ENCODE measurements around the gene MAST3.

Gene MAST3

GRCh38 chr19:18065173-18065495 lies 32.4 kb upstream of the MAST3 start:
- Histone ChIP-seq H4K12ac (ENCODE audit: low read depth, low read length) (no peak overlapping the region), H4K8ac (ENCODE audit: low read depth, low read length) (no peak overlapping the region), H3K27me3 (ENCODE audit: insufficient read depth, low read length) (no peaks in the 10 kb centered on the region), H2AFZ (ENCODE audit: insufficient read depth, low read length, poor library complexity) (no peak overlapping the region), H3K18ac (ENCODE audit: low read length) (no peak overlapping the region), H3K4me1 (ENCODE audit: control insufficient read depth in 1 of 2, insufficient read depth in 2 of 2, low read length in 2 of 2) (no peaks in the 10 kb centered on the region), H3K36me3 (ENCODE audit: control insufficient read depth in 1 of 2, insufficient read depth in 2 of 2, low read length in 2 of 2) (no peaks in the 10 kb centered on the region), H3K4ac (ENCODE audit: low read depth, low read length) (no peak overlapping the region), H2BK5ac (ENCODE audit: low read depth, low read length, poor library complexity) (no peak overlapping the region), H3K9ac (ENCODE audit: low read length) (no peak overlapping the region), H3K79me1 (ENCODE audit: low read length) (no peaks in the 10 kb centered on the region), H2BK120ac (ENCODE audit: insufficient read depth, low read length, poor library complexity) (no peak overlapping the region), H2BK12ac (ENCODE audit: low read length) (no peak overlapping the region), H2AK5ac (ENCODE audit: low read length) (no peak overlapping the region), H3K27ac (ENCODE audit: low read depth, low read length) (no peak overlapping the region), H3K79me2 (ENCODE audit: control insufficient read depth, insufficient read depth, low read length, poor library complexity) (no peaks in the 10 kb centered on the region), H4K91ac (ENCODE audit: low read depth, low read length) (no peak overlapping the region), H3K4me3 (ENCODE audit: low read depth, low read length) (no peak overlapping the region), H3K9me3 (ENCODE audit: insufficient read depth, low read depth, low read length) (peaks cover 2% of the 10 kb centered on the region), H3K14ac (ENCODE audit: low read length) (no peak overlapping the region), H3K4me2 (ENCODE audit: low read length) (no peak overlapping the region), H3K23ac (ENCODE audit: low read length) (no peak overlapping the region)
- WGBS (ENCODE audit: extremely low coverage, insufficient coverage, insufficient read length), result no CpG with 5 or more reads among the region's 1 CpG
- no peak for DNase-seq

- peaks cover 2% of the 10 kb centered on the region for H3K9me3 ChIP-seq (ENCODE audit: insufficient read depth, low read depth, low read length)
- no peak overlapping the region for H3K14ac ChIP-seq (ENCODE audit: low read length)
- no peak overlapping the region for H2BK12ac ChIP-seq (ENCODE audit: low read length)
- no peak overlapping the region for H4K91ac ChIP-seq (ENCODE audit: low read depth, low read length)
- H2BK5ac ChIP-seq (ENCODE audit: low read depth, low read length, poor library complexity), result no peak overlapping the region
- H4K12ac ChIP-seq (ENCODE audit: low read depth, low read length), result no peak overlapping the region
- H3K27me3 ChIP-seq (ENCODE audit: insufficient read depth, low read length), result no peaks in the 10 kb centered on the region
- H2BK120ac ChIP-seq (ENCODE audit: insufficient read depth, low read length, poor library complexity), result no peak overlapping the region
- no peak overlapping the region for H3K4ac ChIP-seq (ENCODE audit: low read depth, low read length)
- no peak overlapping the region for H3K9ac ChIP-seq (ENCODE audit: low read length)
- no peaks in the 10 kb centered on the region for H3K79me2 ChIP-seq (ENCODE audit: control insufficient read depth, insufficient read depth, low read length, poor library complexity)
- H3K4me3 ChIP-seq (ENCODE audit: low read depth, low read length), result no peak overlapping the region
- H3K18ac ChIP-seq (ENCODE audit: low read length), result no peak overlapping the region
- no peak overlapping the region for H4K8ac ChIP-seq (ENCODE audit: low read depth, low read length)
- H3K4me2 ChIP-seq (ENCODE audit: low read length), result no peak overlapping the region
- no CpG with 5 or more reads among the region's 5 CpGs for WGBS (ENCODE audit: extremely low coverage, insufficient coverage, insufficient read length)
- H3K79me1 ChIP-seq (ENCODE audit: low read length), result no peaks in the 10 kb centered on the region
- no peak overlapping the region for H2AFZ ChIP-seq (ENCODE audit: insufficient read depth, low read length, poor library complexity)
- no peaks in the 10 kb centered on the region for H3K36me3 ChIP-seq (ENCODE audit: control insufficient read depth in 1 of 2, insufficient read depth in 2 of 2, low read length in 2 of 2)
- DNase-seq, result no peak
- H3K4me1 ChIP-seq (ENCODE audit: control insufficient read depth in 1 of 2, insufficient read depth in 2 of 2, low read length in 2 of 2), result no peaks in the 10 kb centered on the region
- H3K27ac ChIP-seq (ENCODE audit: low read depth, low read length), result no peak overlapping the region
- H3K23ac ChIP-seq (ENCODE audit: low read length), result no peak overlapping the region
- H2AK5ac ChIP-seq (ENCODE audit: low read length), result no peak overlapping the region
Observed at GRCh38 chr19:18068395-18068794, 29.2 kb upstream of the MAST3 start.

- no peak overlapping the region for H4K8ac ChIP-seq (ENCODE audit: low read depth, low read length)
- H3K27me3 ChIP-seq (ENCODE audit: insufficient read depth, low read length), result no peaks in the 10 kb centered on the region
- no peak overlapping the region for H2BK120ac ChIP-seq (ENCODE audit: insufficient read depth, low read length, poor library complexity)
- H3K4me3 ChIP-seq (ENCODE audit: low read depth, low read length), result no peak overlapping the region
- no peak overlapping the region for H3K27ac ChIP-seq (ENCODE audit: low read depth, low read length)
- DNase-seq, result no peak
- no peak overlapping the region for H3K18ac ChIP-seq (ENCODE audit: low read length)
- H2BK5ac ChIP-seq (ENCODE audit: low read depth, low read length, poor library complexity), result no peak overlapping the region
- H3K4me1 ChIP-seq (ENCODE audit: control insufficient read depth in 1 of 2, insufficient read depth in 2 of 2, low read length in 2 of 2), result no peaks in the 10 kb centered on the region
- H3K9me3 ChIP-seq (ENCODE audit: insufficient read depth, low read depth, low read length), result no peaks in the 10 kb centered on the region
- no peak overlapping the region for H2AFZ ChIP-seq (ENCODE audit: insufficient read depth, low read length, poor library complexity)
- no peak overlapping the region for H3K23ac ChIP-seq (ENCODE audit: low read length)
- no peak overlapping the region for H2AK5ac ChIP-seq (ENCODE audit: low read length)
- no peak overlapping the region for H2BK12ac ChIP-seq (ENCODE audit: low read length)
- no peak overlapping the region for H3K14ac ChIP-seq (ENCODE audit: low read length)
- no CpG with 5 or more reads among the region's 15 CpGs for WGBS (ENCODE audit: extremely low coverage, insufficient coverage, insufficient read length)
- no peak overlapping the region for H4K12ac ChIP-seq (ENCODE audit: low read depth, low read length)
- no peaks in the 10 kb centered on the region for H3K79me2 ChIP-seq (ENCODE audit: control insufficient read depth, insufficient read depth, low read length, poor library complexity)
- H4K91ac ChIP-seq (ENCODE audit: low read depth, low read length), result no peak overlapping the region
- H3K9ac ChIP-seq (ENCODE audit: low read length), result no peak overlapping the region
- no peak overlapping the region for H3K4ac ChIP-seq (ENCODE audit: low read depth, low read length)
- no peaks in the 10 kb centered on the region for H3K36me3 ChIP-seq (ENCODE audit: control insufficient read depth in 1 of 2, insufficient read depth in 2 of 2, low read length in 2 of 2)
- H3K4me2 ChIP-seq (ENCODE audit: low read length), result no peak overlapping the region
- no peaks in the 10 kb centered on the region for H3K79me1 ChIP-seq (ENCODE audit: low read length)
Observed at GRCh38 chr19:18069383-18069782, 28.2 kb upstream of the MAST3 start.

- H2BK12ac ChIP-seq (ENCODE audit: low read length), result no peak overlapping the region
- no peaks in the 10 kb centered on the region for H3K9me3 ChIP-seq (ENCODE audit: insufficient read depth, low read depth, low read length)
- no peak overlapping the region for H4K91ac ChIP-seq (ENCODE audit: low read depth, low read length)
- no peak for DNase-seq
- no peak overlapping the region for H4K12ac ChIP-seq (ENCODE audit: low read depth, low read length)
- H3K14ac ChIP-seq (ENCODE audit: low read length), result no peak overlapping the region
- H3K18ac ChIP-seq (ENCODE audit: low read length), result no peak overlapping the region
- H3K79me2 ChIP-seq (ENCODE audit: control insufficient read depth, insufficient read depth, low read length, poor library complexity), result no peaks in the 10 kb centered on the region
- H2AFZ ChIP-seq (ENCODE audit: insufficient read depth, low read length, poor library complexity), result no peak overlapping the region
- H2BK5ac ChIP-seq (ENCODE audit: low read depth, low read length, poor library complexity), result no peak overlapping the region
- no peak overlapping the region for H2AK5ac ChIP-seq (ENCODE audit: low read length)
- no peak overlapping the region for H3K4me2 ChIP-seq (ENCODE audit: low read length)
- no peak overlapping the region for H3K9ac ChIP-seq (ENCODE audit: low read length)
- no peaks in the 10 kb centered on the region for H3K27me3 ChIP-seq (ENCODE audit: insufficient read depth, low read length)
- no peak overlapping the region for H3K27ac ChIP-seq (ENCODE audit: low read depth, low read length)
- H4K8ac ChIP-seq (ENCODE audit: low read depth, low read length), result no peak overlapping the region
- no peaks in the 10 kb centered on the region for H3K4me1 ChIP-seq (ENCODE audit: control insufficient read depth in 1 of 2, insufficient read depth in 2 of 2, low read length in 2 of 2)
- no peak overlapping the region for H2BK120ac ChIP-seq (ENCODE audit: insufficient read depth, low read length, poor library complexity)
- no peak overlapping the region for H3K4me3 ChIP-seq (ENCODE audit: low read depth, low read length)
- H3K79me1 ChIP-seq (ENCODE audit: low read length), result no peaks in the 10 kb centered on the region
- WGBS (ENCODE audit: extremely low coverage, insufficient coverage, insufficient read length), result no CpG with 5 or more reads among the region's 11 CpGs
- no peak overlapping the region for H3K4ac ChIP-seq (ENCODE audit: low read depth, low read length)
- no peaks in the 10 kb centered on the region for H3K36me3 ChIP-seq (ENCODE audit: control insufficient read depth in 1 of 2, insufficient read depth in 2 of 2, low read length in 2 of 2)
- H3K23ac ChIP-seq (ENCODE audit: low read length), result no peak overlapping the region
Observed at GRCh38 chr19:18070181-18070580, 27.4 kb upstream of the MAST3 start.
